Activated T-cell treated with anti-CD3 and anti-CD28 coated beads for 1 hour (primary cell): Measurements from ENCODE around the gene PNLIPRP1.

ENCODE experiments used
- DNase-seq: peaks from one replicate; pipeline ENCODE4 v3.0.0-alpha.2; 2020; ENCODE audit warnings: low read depth

PNLIPRP1 gene

DNA sequence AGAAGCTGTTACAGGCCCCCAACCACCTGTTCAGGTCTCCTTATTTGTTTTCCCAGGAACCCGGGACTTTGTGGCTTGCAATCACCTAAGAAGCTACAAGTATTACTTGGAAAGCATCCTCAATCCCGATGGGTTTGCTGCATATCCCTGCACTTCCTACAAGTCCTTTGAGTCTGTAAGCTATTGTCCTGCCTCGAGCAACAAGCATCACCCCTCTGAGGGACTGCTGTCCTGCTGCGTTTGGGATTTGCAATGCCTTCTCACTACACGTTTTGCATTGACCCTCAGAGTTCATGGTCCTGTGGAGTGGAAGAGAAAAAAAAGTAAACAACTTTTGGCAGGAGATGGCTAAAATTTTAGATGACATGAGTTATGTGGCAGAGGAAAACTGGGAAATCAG lies 9.2 kb downstream of the PNLIPRP1 start:
- no peak for DNase-seq

- no peak for DNase-seq
Measured at GRCh38 chr10:116602648-116603400, 12.1 kb downstream of the PNLIPRP1 start.

- DNase-seq, result no peak
Measured at GRCh38 chr10:116606061-116606483, 15.3 kb downstream of the PNLIPRP1 start.

DNA sequence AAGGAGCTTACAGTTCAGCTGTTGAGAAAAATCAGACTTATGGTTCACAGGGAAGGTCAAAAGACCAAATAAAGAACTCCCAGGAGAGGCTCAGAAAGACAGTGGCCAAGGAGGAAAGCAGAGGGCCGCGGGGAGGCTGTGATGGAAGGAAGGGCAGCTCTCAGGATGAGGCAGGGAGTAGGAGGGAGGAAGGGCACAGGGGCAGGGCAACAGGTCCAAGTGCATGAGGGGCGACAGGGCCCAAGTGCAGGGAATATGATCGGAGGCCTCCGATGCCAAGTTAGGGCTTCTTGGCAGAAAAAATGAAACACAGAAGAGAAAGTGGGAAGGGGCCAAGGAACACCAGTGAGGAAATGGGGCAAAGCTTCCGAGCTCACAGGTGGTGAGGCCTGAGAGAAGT lies 16.6 kb downstream of the PNLIPRP1 start:
- no peak for DNase-seq

DNA sequence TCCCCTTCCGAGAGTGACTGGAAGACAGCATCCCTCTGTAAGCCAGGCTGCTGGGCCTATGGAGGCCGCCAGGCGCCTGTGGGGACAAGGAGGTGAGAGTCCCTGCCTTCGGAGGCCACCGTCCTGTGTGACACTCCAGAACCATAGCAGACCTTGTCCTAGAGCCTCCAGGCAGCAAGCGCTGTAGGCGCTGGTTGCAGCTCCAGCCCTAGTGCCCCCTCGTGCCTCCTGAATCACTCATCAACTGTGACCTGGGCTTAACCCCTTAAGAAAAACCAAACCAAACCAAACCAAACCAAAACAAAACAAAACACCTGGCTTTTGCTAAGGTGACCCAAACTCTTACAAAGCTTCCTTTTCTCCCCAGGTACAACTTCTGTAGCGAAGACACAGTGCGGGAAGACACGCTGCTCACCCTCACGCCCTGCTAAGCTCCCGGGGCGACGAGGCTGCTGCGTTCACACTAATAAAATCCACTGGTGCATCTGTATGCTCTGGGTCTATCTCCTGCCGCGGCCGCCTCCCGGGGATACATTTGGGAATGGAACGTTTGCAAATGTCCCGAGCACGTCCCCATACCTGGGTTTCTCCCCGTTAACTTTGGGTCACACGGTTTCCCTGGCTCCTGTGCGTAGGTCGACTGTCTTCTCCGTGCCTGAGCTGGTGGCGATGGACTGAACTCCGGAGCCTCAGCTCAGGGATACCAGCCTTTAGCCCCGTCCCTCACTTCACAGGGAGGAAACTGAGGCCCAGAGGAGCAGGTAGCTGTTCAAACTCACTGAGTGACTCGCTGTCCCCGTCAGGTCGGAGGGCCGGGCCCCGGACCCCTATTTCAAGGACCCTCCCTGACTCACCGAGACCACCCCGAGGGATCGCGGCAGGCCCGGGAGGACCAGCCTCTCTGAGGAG lies 18.2 kb downstream of the PNLIPRP1 start:
- no peak for DNase-seq

DNA sequence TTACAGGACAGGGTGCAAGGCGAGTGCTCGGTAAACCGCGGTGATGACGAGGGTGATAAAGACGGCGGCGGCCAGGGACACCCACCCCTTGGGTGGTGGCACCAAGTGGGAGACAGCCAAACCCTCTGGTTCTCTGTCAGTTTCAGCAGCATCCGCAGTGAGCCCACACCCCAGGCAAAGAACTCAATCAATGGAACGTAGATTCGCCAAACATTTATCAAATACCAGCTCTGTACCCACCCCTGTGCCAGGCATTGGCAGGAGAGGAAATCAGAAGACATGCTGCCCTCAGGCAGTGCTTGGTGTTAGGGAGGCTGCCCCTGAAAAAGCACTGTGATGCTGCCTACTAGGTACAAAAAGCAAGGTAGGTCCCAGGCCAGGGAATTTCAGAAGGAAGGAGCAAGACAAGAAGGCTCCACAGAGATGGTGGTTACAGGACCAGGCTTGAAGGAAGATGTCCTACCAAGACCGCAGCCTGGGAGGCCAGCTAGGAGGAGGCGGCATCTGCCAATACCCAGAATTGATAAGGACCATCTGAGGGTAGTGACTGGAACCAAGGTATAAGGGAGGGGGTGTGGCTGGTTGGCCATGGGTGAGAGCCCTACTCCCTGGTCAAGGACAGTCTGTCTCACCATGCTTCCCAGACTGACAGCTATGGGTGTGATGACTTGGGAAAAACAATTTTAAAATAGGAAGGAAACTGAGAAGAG lies 19.8 kb downstream of the PNLIPRP1 start:
- no peak for DNase-seq

- DNase-seq, result no peak
Measured at GRCh38 chr10:116611153-116611545, 20.4 kb downstream of the PNLIPRP1 start.

- no peak for DNase-seq
Measured at GRCh38 chr10:116612107-116612769, 21.5 kb downstream of the PNLIPRP1 start.

DNA sequence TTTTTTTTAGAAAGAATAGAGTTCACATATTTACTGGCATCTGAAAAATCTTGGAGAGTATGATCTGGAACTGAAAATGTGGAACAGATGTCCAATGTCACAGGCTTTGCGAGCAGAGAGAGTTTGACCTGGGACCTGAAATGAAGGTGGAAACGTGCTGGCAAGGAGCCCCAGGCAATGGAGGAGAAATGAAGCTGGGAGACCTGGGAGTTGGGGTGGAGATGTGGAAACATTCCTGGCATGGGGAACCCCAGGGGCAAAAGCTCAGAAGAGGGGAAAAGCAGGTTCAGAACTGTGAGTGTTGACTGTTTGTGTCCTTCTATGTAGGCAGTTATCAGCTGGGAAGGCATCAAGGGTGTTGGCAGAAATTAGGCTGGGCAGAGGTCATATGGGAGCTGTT lies 22.7 kb downstream of the PNLIPRP1 start:
- no peak for DNase-seq

- DNase-seq, result no peak
Measured at GRCh38 chr10:116614796-116615195, 24.0 kb downstream of the PNLIPRP1 start.

GRCh38 chr10:116615199-116615776 lies 24.5 kb downstream of the PNLIPRP1 start:
- no peak for DNase-seq

- no peak for DNase-seq
Measured at GRCh38 chr10:116620423-116621400, 30.0 kb downstream of the PNLIPRP1 start, which contains the start of gene PNLIPRP2. Gene PNLIPRP2, plus strand, starts transcription at chr10:116620953.

DNA sequence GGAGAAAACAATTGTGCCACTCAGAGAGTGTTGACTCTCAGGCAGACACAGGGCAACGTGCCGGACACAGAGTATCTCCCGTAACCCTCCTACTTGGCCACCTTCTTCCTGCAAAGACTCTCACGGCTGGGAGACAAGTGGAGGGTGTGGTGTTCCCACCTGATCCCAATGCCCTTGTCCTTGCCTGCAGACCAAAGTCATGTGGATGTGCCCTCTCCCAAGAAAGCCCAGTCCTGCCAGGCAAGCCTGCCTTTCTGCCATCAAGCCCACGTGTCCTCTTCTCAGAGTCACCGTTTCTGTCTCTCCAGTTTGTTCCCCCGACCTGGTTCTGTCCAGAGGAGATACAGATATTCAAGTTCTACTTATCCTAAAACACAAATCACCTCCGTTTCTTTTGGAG lies 30.7 kb downstream of the PNLIPRP1 start:
- no peak for DNase-seq

DNA sequence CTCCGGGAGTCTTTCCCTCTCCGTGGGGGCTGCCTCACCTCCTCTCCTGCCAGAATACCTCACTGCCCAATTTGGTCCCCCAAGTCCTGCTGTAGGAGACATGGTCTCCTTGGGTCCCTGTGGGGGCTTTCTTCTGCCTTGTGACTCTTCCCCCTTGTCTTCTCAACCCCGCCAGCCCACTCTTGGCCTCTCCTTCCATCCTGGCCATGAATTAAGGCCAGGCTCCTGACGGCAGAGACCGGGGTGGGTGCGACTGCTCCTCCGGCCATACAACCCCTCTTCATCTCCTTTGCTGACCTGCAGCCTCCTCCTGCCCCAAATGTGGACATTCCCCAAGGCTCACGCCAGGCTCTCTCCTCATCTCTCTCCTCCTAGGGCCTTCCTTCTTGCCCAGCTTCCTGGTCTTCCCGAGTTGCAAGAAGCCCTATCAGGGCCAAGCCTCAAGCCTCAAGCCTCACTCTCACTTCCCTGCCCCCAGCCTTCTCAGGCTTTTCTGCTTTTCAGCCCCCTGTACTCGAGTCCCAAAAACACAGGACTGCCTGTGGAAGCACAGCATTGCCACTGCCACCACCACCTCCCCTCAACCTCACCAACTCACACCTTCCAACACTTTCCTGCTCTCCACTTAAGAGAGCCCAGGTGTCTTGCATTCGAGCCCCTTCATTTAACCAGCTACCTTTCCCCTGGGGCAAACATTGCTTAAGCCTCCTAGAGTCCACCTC lies 31.3 kb downstream of the PNLIPRP1 start:
- DNase-seq, result no peak

DNA sequence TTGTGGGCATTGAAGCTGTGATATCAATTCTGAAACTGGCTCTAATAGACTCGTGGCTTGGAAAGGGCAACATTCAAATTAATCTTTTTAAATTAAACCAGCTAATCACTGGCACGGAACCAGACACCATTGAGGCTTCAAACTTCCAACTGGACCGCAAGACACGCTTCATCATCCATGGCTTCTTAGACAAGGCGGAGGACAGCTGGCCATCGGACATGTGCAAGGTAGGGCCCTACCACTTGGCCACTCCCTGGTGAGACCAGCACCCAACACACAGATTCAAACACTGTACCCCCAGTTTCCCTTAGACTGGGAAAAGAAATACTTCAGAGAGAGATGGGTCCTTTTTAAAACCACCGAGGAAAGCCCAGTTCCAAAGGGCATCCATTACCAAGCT lies 35.1 kb downstream of the PNLIPRP1 start:
- no peak for DNase-seq

DNA sequence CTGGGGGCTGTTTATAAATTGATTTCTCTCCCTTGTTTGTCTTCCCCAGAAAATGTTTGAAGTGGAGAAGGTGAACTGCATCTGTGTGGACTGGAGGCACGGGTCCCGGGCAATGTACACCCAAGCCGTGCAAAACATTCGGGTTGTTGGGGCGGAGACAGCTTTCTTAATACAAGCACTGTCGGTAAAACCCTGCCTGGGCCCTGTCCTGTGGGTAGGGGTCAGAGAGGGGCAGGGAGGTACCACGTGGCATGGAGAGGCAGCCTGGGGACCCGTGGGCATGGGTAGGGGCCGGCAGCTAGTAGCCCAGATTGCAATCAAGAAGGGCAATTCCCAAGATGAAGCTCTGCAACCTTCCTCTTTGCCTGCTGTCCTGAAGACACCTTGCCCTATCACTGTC lies 36.1 kb downstream of the PNLIPRP1 start:
- DNase-seq, result no peak

- no peak for DNase-seq
Measured at GRCh38 chr10:116627386-116627933, 36.7 kb downstream of the PNLIPRP1 start.

GRCh38 chr10:116629340-116629739 lies 38.6 kb downstream of the PNLIPRP1 start:
- DNase-seq, result no peak

- no peak for DNase-seq
Measured at GRCh38 chr10:116630020-116630419, 39.3 kb downstream of the PNLIPRP1 start.
